Measurements from ENCODE around the gene DNAH3. TPM values are rescaled to one million over a fixed set of nuclear protein-coding genes. Genes with fewer than 3 reads are reported as not detected.

Gene DNAH3
- total and polyA plus RNA-seq, 2 of the 13 experiments (the other 11 are each of a cell fraction or from before 2014, with no cell fraction given): 0.07 to 0.08 TPM

GRCh38 chr16:20900299-20901067 lies 250.2 kb downstream of the DNAH3 start, which contains the start of the genes DCUN1D3 and LYRM1 (continued):
- peak; percentile 90; the same call in 1 of the 2 replicates for TF ChIP-seq KIAA2018 (CRISPR knock-in tag; IDR thresholded peaks at IDR 0.05; ENCODE audit: borderline replicate concordance)
- TF ChIP-seq ZFP36 (IDR thresholded peaks at IDR 0.05; ENCODE audit: borderline replicate concordance, low read depth, low read length, partially characterized antibody): no peak
- TF ChIP-seq ZNF552 (CRISPR knock-in tag; IDR thresholded peaks at IDR 0.05; ENCODE audit: borderline replicate concordance): peak; percentile 75; the same call in 1 of the 2 replicates
- peak; percentile 96 for TF ChIP-seq ZNF18 (CRISPR knock-in tag; IDR thresholded peaks at IDR 0.05; ENCODE audit: insufficient replicate concordance)
- peak; percentile 61; the same call in 1 of the 2 replicates for TF ChIP-seq DNMT1 (CRISPR knock-in tag; IDR thresholded peaks at IDR 0.05)
- no peak for TF ChIP-seq ZBTB46 (CRISPR knock-in tag; IDR thresholded peaks at IDR 0.05; ENCODE audit: borderline replicate concordance)
- TF ChIP-seq PRMT3 (CRISPR knock-in tag; IDR thresholded peaks at IDR 0.05; ENCODE audit: borderline replicate concordance, low read depth): peak; percentile 75; the same call in 1 of the 2 replicates
- no peak; the same call in 1 of the 2 replicates for TF ChIP-seq ZNF580 (CRISPR knock-in tag; IDR thresholded peaks at IDR 0.05; ENCODE audit: borderline replicate concordance, low read depth)
- no peak; the same call in 1 of the 2 replicates for TF ChIP-seq ZNF367 (CRISPR knock-in tag; IDR thresholded peaks at IDR 0.05; ENCODE audit: borderline replicate concordance)
- peak; percentile 71 for TF ChIP-seq BRD4 (CRISPR knock-in tag; IDR thresholded peaks at IDR 0.05)
- peak; percentile 51; the same call in 1 of the 2 replicates for TF ChIP-seq TBX2 (CRISPR knock-in tag; IDR thresholded peaks at IDR 0.05; ENCODE audit: borderline replicate concordance)
- TF ChIP-seq ZNF816 (CRISPR knock-in tag; IDR thresholded peaks at IDR 0.05; ENCODE audit: borderline replicate concordance): peak; percentile 84; the same call in 1 of the 2 replicates
- TF ChIP-seq DPF2 (CRISPR knock-in tag; IDR thresholded peaks at IDR 0.05; ENCODE audit: borderline replicate concordance, low read depth): no peak
- no peak for TF ChIP-seq ZNF3 (CRISPR knock-in tag; IDR thresholded peaks at IDR 0.05)
- 0 out of 2 replicates have a peak, but pooled peaks have one; percentile 73 for TF ChIP-seq AHR (CRISPR knock-in tag; IDR thresholded peaks at IDR 0.05)
- TF ChIP-seq RELA (CRISPR knock-in tag; IDR thresholded peaks at IDR 0.05): no peak

Measured in HepG2 (cell line).